GM19452 (cell line): Measurements from ENCODE around the gene NSMCE3.
A peak's percentile ranks its signal among the peaks of the same experiment; 100 is the strongest.

Experiments used
- ATAC-seq: cut with Tn5 transposase; IDR thresholded peaks from one replicate; pipeline ENCODE4 v1.9.1; 2021; ENCODE audit not compliant: unreplicated experiment

The NSMCE3 gene

DNA sequence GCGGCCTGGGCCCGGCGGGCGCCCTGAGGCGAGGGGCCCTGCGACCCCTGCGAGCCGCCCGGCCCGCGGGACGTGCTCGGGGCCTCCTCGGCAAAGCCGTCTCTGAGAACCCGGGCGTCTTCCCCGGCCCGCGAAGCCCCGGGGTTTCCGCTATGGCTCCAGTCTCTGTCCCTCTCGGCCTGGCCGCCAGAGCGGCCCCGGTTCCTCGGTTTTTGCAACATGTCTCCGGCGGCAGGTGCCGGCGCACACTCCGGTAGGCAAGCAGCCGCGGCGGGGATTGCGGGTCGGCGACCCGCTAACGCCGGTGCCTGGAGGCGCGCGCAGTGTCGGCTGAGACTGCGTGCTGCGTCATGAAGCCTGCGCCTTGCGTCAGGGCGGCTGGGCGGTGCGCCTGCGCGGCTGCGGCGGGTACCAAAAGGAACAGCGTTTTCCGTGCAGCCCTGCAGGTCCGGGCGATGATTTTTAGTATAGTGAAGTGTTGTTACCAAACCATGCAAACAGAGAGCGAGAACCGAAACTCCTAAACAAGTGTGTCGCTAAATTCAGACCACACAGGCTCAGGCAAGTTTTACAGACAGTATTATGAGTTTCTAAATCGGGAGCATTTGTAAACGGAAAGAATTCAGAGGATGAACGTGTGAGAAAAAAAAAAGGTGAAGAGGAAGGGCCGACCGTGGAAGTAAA lies at the start of gene NSMCE3:
Gene NSMCE3, minus strand, starts transcription at position 338 of the 684 bp plus-strand sequence. Its CDS starts 117 bp downstream, at position 221.
- peak; percentile 87 for ATAC-seq

DNA sequence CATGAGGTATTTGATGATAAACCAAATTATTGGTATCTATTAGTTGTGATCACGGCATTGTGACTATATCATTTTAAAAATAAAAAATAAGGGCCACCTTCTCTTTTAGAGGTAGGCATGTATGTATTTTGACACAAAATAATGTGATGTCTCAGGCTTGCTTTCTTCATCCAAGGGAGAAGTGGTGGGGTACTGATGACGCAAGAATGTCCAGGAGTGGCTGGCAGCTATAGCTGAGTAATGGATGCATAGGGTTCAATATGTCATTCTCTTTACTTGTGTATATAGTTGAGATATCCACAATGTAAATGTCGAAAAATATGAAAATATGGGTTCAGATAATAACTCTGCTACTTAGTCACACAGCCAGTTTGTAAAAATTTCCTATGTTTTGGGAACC lies 46.8 kb upstream of the NSMCE3 start:
- no peak for ATAC-seq

- no peak for ATAC-seq
Observed at GRCh38 chr15:29312387-29312786, 42.8 kb upstream of the NSMCE3 start.

- ATAC-seq, result no peak
Observed at GRCh38 chr15:29311696-29312095, 42.1 kb upstream of the NSMCE3 start.

GRCh38 chr15:29309139-29309538 lies 39.5 kb upstream of the NSMCE3 start:
- no peak for ATAC-seq

GRCh38 chr15:29308299-29308698 lies 38.7 kb upstream of the NSMCE3 start:
- ATAC-seq, result no peak

DNA sequence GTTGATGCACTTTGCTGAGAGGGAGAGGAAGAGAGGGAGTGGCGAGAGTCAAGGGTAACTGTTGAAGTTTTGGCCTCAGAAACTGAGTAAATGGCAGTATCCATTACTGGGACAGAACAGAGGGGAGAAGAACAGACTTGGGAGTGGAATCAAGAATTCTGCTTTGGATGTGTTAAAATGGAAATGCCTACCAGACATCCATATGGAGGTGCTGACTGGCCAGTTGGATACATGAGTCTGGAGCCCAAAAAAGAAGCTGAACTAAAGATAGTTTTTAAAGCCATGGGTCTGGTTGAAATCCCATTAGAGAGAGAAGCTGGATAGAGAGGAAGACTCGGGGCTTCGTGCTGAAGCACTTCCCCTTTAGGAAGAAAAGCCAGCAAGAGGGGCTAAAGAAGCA lies 35.9 kb upstream of the NSMCE3 start:
- no peak for ATAC-seq

GRCh38 chr15:29302871-29303270 lies 33.2 kb upstream of the NSMCE3 start:
- no peak for ATAC-seq

DNA sequence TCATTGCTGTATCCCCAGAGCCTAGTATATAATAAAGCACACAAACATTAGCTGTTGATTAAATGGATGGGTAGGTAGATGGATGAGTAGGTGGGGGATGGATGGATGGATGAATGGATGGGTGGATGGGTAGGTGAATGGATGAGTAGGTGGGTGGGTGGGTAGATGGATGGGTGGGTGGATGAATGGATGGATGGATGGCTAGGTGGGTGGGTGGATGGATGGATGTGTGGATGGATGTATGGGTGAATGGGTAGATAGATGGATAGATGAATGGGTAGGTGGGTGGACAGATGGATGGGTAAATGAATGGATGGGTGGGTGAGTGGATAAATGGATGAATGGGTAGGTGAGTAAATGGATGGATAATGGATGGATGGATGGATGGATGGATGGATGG lies 30.2 kb upstream of the NSMCE3 start:
- ATAC-seq, result no peak

GRCh38 chr15:29299331-29299730 lies 29.7 kb upstream of the NSMCE3 start:
- ATAC-seq, result no peak

DNA sequence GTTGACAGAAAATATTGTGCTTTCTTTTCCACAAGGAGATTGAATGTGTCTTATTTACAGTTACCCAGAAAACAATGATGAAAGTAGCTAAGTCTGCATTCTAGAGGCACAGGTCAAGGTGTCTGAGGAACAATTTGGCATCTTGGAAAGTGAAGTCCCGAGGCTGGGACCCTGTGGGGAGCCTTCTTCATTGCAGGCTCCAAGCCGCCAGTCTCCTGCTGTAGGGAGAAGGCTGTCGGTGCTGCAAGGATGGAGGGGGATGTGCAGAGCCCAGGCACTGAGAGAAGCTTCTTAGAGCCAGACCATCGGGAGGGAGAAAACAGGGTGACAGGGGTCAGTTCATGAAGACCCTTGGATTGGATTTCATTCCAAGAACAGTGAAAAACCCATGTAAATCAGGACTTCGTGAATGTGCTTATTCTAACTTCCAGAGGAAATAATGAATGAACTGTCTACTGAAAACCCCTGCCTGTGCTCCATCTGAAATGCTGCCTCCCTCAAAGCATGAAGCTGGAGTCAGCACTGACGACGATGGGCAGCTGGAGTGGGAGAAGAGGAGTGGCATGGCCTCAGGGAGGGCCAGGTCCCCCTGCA lies 25.2 kb upstream of the NSMCE3 start:
- no peak for ATAC-seq

GRCh38 chr15:29291067-29291845 lies 21.6 kb upstream of the NSMCE3 start:
- ATAC-seq, result no peak

- no peak for ATAC-seq
Observed at GRCh38 chr15:29289173-29289572, 19.6 kb upstream of the NSMCE3 start.

DNA sequence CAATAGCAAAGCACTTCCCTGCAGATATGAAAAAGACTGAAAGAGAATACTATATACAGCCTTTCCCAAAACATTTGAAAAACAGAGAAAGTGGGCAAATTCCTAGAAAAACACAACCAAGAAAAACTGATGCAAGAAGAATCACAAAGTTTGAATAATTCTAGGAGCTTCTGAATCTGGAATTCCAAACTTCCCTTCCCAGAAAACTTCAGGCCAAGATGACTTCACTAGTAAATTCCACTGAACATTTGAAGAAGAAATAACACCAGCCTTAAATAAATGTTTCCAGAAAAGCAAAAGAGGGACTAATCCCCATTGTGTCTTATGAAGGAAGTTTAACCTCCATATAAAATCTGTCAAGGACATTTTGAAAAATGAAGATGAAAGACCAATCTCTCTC lies 15.8 kb upstream of the NSMCE3 start:
- ATAC-seq, result no peak

DNA sequence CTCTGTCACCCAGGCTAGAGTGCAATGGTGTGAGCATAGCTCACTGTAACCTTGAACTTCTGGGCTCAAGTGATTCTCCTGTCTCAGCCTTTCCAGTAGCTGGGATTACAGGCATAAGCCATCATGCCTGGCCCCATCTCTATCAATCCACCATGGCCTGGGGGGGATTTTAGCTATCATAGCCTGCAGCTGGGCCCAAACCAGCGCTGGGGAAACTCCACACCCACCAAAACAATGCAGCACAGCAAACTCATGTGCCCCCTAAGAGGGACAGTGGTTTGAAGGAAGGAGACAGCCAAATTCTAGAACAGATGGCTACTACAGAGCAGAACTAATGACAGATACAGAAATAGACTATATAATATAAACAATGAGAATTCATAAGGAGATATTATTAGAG lies 13.8 kb upstream of the NSMCE3 start:
- no peak for ATAC-seq

DNA sequence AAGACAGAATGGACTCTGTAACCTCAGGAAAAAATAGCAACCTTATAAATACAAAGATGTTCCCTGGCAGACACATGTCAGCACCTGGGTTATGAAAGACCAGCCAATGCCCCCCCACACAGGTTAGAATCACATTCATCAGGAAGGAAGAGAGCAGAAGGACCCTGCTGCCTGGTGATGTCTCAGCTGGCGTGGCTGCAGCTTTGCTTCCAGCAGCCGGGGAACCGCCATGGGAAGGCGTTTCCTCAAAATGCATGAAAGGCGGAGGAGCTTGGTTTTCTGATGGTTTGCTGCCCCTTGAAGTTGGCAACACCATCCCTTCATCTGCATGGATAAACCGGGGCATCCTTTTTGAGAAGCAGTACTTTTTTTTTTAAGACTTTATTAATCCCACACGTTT lies 10.9 kb upstream of the NSMCE3 start:
- ATAC-seq, result no peak

DNA sequence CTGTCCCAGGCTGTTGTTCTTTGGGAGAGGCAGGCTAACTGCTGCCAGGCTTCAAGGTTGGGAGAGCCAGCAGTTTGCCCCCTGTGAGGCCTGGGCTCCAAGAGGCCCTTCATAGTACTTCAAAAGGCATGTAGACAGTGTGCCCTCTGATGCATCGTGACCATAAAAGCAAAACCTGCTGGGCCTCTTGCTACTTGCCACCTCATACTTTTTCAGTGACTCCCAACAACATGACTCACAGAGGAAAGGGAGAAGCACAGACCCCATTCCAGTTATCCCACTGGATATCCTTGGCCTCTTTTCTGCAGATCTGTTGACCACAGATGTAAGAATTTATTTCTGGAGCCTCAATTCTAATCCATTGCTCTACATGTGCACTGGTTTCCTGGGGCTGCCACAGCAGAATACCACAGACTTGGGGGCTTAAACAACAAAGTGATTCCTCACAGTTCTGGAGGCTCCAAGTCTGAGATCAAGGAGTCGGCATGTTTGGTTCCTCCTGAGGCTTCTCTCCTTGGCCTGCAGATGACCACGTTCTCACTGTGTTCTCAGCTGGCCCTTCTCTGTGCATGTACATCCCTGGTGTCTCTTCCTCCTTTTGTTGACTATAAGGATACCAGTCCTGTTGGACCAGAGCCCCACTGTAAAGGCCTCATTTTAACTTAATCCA lies 8.9 kb upstream of the NSMCE3 start:
- no peak for ATAC-seq

DNA sequence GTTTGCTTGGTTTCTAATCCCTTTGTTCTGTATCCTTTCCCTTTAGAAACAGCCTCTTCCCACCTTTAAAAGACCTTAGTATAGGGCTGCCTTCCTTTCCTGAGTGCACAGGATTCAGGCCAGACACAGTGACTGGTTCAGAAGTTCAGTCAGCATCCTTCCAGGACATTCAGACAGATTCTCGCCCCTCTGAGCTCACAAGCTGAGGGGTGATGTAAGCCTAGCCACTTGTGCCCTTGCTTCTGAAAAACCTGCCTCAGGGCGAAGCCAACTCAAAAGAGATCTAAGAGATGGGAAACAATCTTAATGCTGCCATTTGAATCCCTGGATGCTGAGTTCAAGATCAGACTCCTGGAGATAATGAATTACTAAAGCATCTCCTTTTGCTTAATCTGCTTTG lies 6.7 kb upstream of the NSMCE3 start:
- ATAC-seq, result no peak

GRCh38 chr15:29275855-29276254 lies 6.2 kb upstream of the NSMCE3 start:
- no peak for ATAC-seq

- ATAC-seq, result no peak
Observed at GRCh38 chr15:29274946-29275345, 5.3 kb upstream of the NSMCE3 start.

GRCh38 chr15:29272219-29272618 lies 2.6 kb upstream of the NSMCE3 start:
- ATAC-seq, result no peak

DNA sequence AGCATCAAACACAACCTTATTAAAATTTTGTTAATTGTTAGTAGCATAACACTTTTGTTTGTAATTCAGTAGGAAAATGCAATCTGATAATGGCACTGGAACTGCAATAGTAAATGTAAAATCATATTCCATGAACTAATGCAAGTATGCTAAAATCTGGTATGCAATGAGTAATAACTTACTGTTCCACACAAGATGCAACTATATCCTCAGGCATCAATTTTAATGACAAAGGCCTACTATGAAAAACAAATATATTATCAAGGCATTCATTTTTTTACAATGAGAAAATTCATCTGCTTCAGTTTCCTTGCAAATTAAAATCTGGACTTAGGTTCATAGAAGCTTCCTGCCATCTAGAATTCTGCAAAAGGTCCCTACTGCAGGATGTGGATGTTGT lies 1.4 kb upstream of the NSMCE3 start:
- ATAC-seq, result no peak
